NB4 (cell line): Measurements from ENCODE around the gene SOWAHB.

Source experiments
- DNase-seq: peaks from one replicate; pipeline ENCODE4 v3.0.0; 2010; ENCODE audit warnings: low read depth
- H3K4me3 ChIP-seq: one replicate; pipeline ENCODE4 v1.5.1; 2011; ENCODE audit warnings: mild to moderate bottlenecking, low read depth, low read length, moderate library complexity
- CTCF ChIP-seq: IDR thresholded peaks from one replicate; pipeline ENCODE4 v1.5.1; 2012; ENCODE audit warnings: low read depth, low read length
- MAX ChIP-seq: IDR thresholded peaks from 2 replicates; pipeline ENCODE4 v1.6.1; 2011; ENCODE audit warnings: low read depth, low read length
- MYC ChIP-seq: IDR thresholded peaks from 2 replicates; pipeline ENCODE4 v1.6.1; 2011; ENCODE audit warnings: low read depth, low read length
- POLR2A ChIP-seq: IDR thresholded peaks from 2 replicates; pipeline ENCODE4 v1.6.1; 2011; ENCODE audit warnings: mild to moderate bottlenecking; ENCODE audit not compliant: insufficient read length; ENCODE audit errors: extremely low read depth

SOWAHB gene

GRCh38 chr4:76894537-76895255, 3.2 kb downstream of the SOWAHB start:
- DNase-seq: no peak
- H3K4me3 ChIP-seq: no peak overlapping the region
- TF ChIP-seq MAX: no peak
- no peak for TF ChIP-seq POLR2A
- TF ChIP-seq CTCF: no peak
- TF ChIP-seq MYC: no peak

- TF ChIP-seq CTCF (no peak), MYC (no peak), POLR2A (no peak), MAX (no peak)
- H3K4me3 ChIP-seq: no peak overlapping the region
- no peak for DNase-seq
Measured at GRCh38 chr4:76892601-76893000, 5.3 kb downstream of the SOWAHB start.

- H3K4me3 ChIP-seq: no peak overlapping the region
- DNase-seq: no peak
- TF ChIP-seq MYC (no peak), POLR2A (no peak), MAX (no peak), CTCF (no peak)
Measured at GRCh38 chr4:76892001-76892400, 5.9 kb downstream of the SOWAHB start.

- TF ChIP-seq MYC (no peak), CTCF (no peak), POLR2A (no peak), MAX (no peak)
- no peak for DNase-seq
- H3K4me3 ChIP-seq: no peak overlapping the region
Measured at GRCh38 chr4:76886848-76887441, 11.0 kb downstream of the SOWAHB start.

GRCh38 chr4:76886214-76886613, 11.7 kb downstream of the SOWAHB start:
- no peak for TF ChIP-seq MYC
- TF ChIP-seq POLR2A: no peak
- no peak for TF ChIP-seq MAX
- no peak for TF ChIP-seq CTCF
- no peak for DNase-seq
- H3K4me3 ChIP-seq: no peak overlapping the region
